ENCODE data around the gene FERMT2.

GRCh38 chr14:52898496-52898895 is 52.4 kb downstream of the FERMT2 start:
- TF ChIP-seq CTCF (conservative IDR thresholded peaks at IDR 0.05; ENCODE audit: low read depth, low read length), result no peak
- no peak for TF ChIP-seq EZH2 (IDR thresholded peaks at IDR 0.05; ENCODE audit: low read length, unreplicated experiment)
